Choroid plexus epithelial cell (primary cell): ENCODE measurements around the gene DIPK1C.

Experiments used
- DNase-seq: peaks from one replicate; pipeline ENCODE4 v3.0.0-alpha.2; 2010; ENCODE audit warnings: low read depth
- H3K4me3 ChIP-seq: 2 replicates; pipeline ENCODE4 v1.5.1; 2011; ENCODE audit warnings: low read depth, mild to moderate bottlenecking, control low read depth, low read length, moderate library complexity
- TF ChIP-seq, protein P1 (sequence below): conservative IDR thresholded peaks from 2 replicates; pipeline ENCODE4 v1.5.1; 2011; ENCODE audit warnings: low read depth, mild to moderate bottlenecking, control low read depth, inconsistent platforms, low read length, moderate library complexity

The DIPK1C gene

GRCh38 chr18:74482697-74483096 is 25.6 kb upstream of the DIPK1C start:
- no peak for DNase-seq
- TF ChIP-seq, protein P1, sequence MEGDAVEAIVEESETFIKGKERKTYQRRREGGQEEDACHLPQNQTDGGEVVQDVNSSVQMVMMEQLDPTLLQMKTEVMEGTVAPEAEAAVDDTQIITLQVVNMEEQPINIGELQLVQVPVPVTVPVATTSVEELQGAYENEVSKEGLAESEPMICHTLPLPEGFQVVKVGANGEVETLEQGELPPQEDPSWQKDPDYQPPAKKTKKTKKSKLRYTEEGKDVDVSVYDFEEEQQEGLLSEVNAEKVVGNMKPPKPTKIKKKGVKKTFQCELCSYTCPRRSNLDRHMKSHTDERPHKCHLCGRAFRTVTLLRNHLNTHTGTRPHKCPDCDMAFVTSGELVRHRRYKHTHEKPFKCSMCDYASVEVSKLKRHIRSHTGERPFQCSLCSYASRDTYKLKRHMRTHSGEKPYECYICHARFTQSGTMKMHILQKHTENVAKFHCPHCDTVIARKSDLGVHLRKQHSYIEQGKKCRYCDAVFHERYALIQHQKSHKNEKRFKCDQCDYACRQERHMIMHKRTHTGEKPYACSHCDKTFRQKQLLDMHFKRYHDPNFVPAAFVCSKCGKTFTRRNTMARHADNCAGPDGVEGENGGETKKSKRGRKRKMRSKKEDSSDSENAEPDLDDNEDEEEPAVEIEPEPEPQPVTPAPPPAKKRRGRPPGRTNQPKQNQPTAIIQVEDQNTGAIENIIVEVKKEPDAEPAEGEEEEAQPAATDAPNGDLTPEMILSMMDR = no peak
- no peak overlapping the region for H3K4me3 ChIP-seq

GRCh38 chr18:74480149-74480651 is 23.1 kb upstream of the DIPK1C start:
- TF ChIP-seq, protein P1 = no peak
- H3K4me3 ChIP-seq = no peak overlapping the region
- DNase-seq = no peak

- no peak for DNase-seq
- no peak overlapping the region for H3K4me3 ChIP-seq
- TF ChIP-seq, protein P1 = no peak
Observed at GRCh38 chr18:74479486-74480148, 22.5 kb upstream of the DIPK1C start.

- H3K4me3 ChIP-seq = no peak overlapping the region
- TF ChIP-seq, protein P1 = no peak
- no peak for DNase-seq
Observed at GRCh38 chr18:74478880-74479279, 21.8 kb upstream of the DIPK1C start.

GRCh38 chr18:74478316-74478715 is 21.2 kb upstream of the DIPK1C start:
- no peak for DNase-seq
- TF ChIP-seq, protein P1 = no peak

GRCh38 chr18:74477771-74478170 is 20.7 kb upstream of the DIPK1C start:
- H3K4me3 ChIP-seq = no peak overlapping the region
- TF ChIP-seq, protein P1 = no peak
- no peak for DNase-seq

More at GRCh38 chr18:74478316-74478715, 21.2 kb upstream of the DIPK1C start:
- no peak overlapping the region for H3K4me3 ChIP-seq

DNA sequence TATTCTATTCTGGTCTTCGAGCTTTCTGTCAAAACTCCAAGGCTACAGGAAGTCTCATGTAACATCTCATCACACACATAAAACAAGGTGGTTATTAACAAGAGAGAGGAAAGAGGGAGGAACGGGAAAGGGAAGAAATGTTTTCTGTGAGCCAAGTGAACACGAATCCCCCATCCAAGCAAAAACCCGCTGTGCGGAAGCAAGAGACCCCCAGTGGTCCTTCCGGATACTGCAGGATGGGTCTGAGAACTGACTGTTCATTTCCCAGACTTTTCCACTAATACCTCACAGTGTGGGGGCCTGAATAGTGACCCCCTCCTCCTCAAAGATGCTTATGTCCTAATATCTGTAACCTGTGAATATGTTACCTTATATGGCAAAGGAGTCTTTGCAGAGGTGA is 19.0 kb upstream of the DIPK1C start:
- TF ChIP-seq, protein P1 = peak; percentile 83
- no peak overlapping the region for H3K4me3 ChIP-seq
- peak; percentile 39 for DNase-seq
